K562 (cell line): ENCODE measurements around the gene TPCN1. TPM values are rescaled to one million over a fixed set of nuclear protein-coding genes. Genes with fewer than 3 reads are reported as not detected.

Experiments
- ATAC-seq: fragments of 200-7000 bp; cut with Tn5 transposase; 3 replicates; pipeline ENCODE4 v1.9.1; 2020; ENCODE audit warnings: moderate library complexity
- BruUV-seq: library from RNA; stranded (reverse); fragments of 400-500 nt; replicated peaks from 2 replicates; lab custom pipeline; 2021; lab: Mats Ljungman, UMichigan
- CTCF ChIA-PET: fragments of 300-600 bp; formaldehyde crosslinking; extraction: SDS; loops from one replicate; lab custom pipeline; 2021; ENCODE audit warnings: low intra/inter-chr PET ratio; lab: Yijun Ruan, JAX
- POLR2A ChIA-PET: fragments of 300-600, 350-650 bp; sonication (Branson Sonifier 250); formaldehyde crosslinking; extraction: SDS; loops from one replicate; lab custom pipeline; 2021; ENCODE audit warnings: antibody characterized with exemption, inconsistent platforms; lab: Yijun Ruan, JAX
- DNase-seq, 4 experiments: peaks; one replicate each; pipeline versions ENCODE4 v3.0.0 to v3.0.0-alpha.2; 2011 to 2018; ENCODE audit warnings: low spot score in 3 of 4, mixed read lengths in 3 of 4; ENCODE audit errors: extremely low read depth in 1 of 4
- FAIRE-seq: peaks from 2 replicates; lab custom pipeline; 2011; peaks lifted over from hg19 to GRCh38; lab: Jason Lieb, UNC
- H2AFZ ChIP-seq: 2 replicates; pipeline ENCODE4 v1.6.0; 2011; ENCODE audit warnings: low read depth, low read length, control low read depth, inconsistent platforms
- H3K27ac ChIP-seq: fragments of 200-600 bp; 3 replicates; pipeline ENCODE4 v1.8.0; 2011; ENCODE audit warnings: low read depth, mild to moderate bottlenecking, control low read depth, inconsistent platforms, low read length, moderate library complexity, mixed read lengths; ENCODE audit errors: extremely low read depth
- H3K27me3 ChIP-seq, 2 experiments: fragments of 300-600 bp in 1 of 2; 2 replicates in 1 of 2; 3 replicates in 1 of 2; pipeline versions ENCODE4 v1.6.0 to v1.8.0; 2011; ENCODE audit warnings: inconsistent platforms in 2 of 2, low read length in 2 of 2, mild to moderate bottlenecking in 1 of 2, mixed read lengths in 1 of 2, moderate library complexity in 1 of 2; ENCODE audit not compliant: control insufficient read depth in 2 of 2, insufficient read depth in 2 of 2
- H3K36me3 ChIP-seq: fragments of 300-600 bp; 3 replicates; pipeline ENCODE4 v1.8.0; 2011; ENCODE audit warnings: mild to moderate bottlenecking, low read length, inconsistent platforms; ENCODE audit not compliant: control insufficient read depth, insufficient read depth
- H3K4me1 ChIP-seq, 2 experiments: fragments of 200-600 bp in 1 of 2; replicated peaks in 1 of 2; 2 replicates in 1 of 2; 3 replicates in 1 of 2; pipeline versions ENCODE4 v1.5.1 to v1.8.0; 2011; ENCODE audit warnings: inconsistent platforms in 2 of 2, low read length in 2 of 2, mild to moderate bottlenecking in 1 of 2, mixed read lengths in 1 of 2, moderate library complexity in 1 of 2; ENCODE audit not compliant: control insufficient read depth in 2 of 2, insufficient read depth in 2 of 2
- H3K4me2 ChIP-seq: 2 replicates; pipeline ENCODE4 v1.6.1; 2011; ENCODE audit warnings: low read length, control low read depth, inconsistent platforms, mixed read lengths; ENCODE audit not compliant: insufficient read depth
- H3K4me3 ChIP-seq: fragments of 200-600 bp; sonication (generic), shearing (Covaris generic); 2 replicates; pipeline ENCODE4 v1.5.1; 2016; ENCODE audit warnings: control low read depth, inconsistent platforms
- H3K79me2 ChIP-seq: fragments of 200-600 bp; 3 replicates; pipeline ENCODE4 v1.8.0; 2011; ENCODE audit warnings: low read length, inconsistent platforms; ENCODE audit not compliant: control insufficient read depth, insufficient read depth
- H3K9ac ChIP-seq, 2 experiments: 2 replicates each; pipeline versions ENCODE4 v1.6.0 to v1.6.1; 2011; ENCODE audit warnings: low read depth in 2 of 2, low read length in 2 of 2, control low read depth in 1 of 2, inconsistent platforms in 1 of 2, mild to moderate bottlenecking in 1 of 2, mixed read lengths in 1 of 2; ENCODE audit not compliant: insufficient read depth in 1 of 2
- H3K9me1 ChIP-seq: one replicate; pipeline ENCODE4 v1.6.0; 2011; ENCODE audit warnings: inconsistent platforms, mild to moderate bottlenecking, low read length, moderate library complexity; ENCODE audit not compliant: control insufficient read depth, insufficient read depth
- H3K9me3 ChIP-seq: replicated peaks from 2 replicates; pipeline ENCODE4 v1.5.1; 2011; ENCODE audit warnings: low read depth, low read length, inconsistent platforms; ENCODE audit not compliant: control insufficient read depth, insufficient read depth
- H4K20me1 ChIP-seq: replicated peaks from 2 replicates; pipeline ENCODE4 v1.6.1; 2011; ENCODE audit warnings: low read length, inconsistent platforms, mixed read lengths; ENCODE audit not compliant: control insufficient read depth, insufficient read depth
- E2F3 ChIP-seq: fragments of 250-450 bp; sonication (Bioruptor Pico); IDR thresholded peaks from 2 replicates; pipeline ENCODE4 v1.4.0; 2020; ENCODE audit warnings: mild to moderate bottlenecking
- HDAC6 ChIP-seq: IDR thresholded peaks from 2 replicates; pipeline ENCODE4 v1.6.1; 2012; ENCODE audit warnings: low read depth, mild to moderate bottlenecking, control low read depth, inconsistent platforms, low read length, moderate library complexity
- HNRNPH1 ChIP-seq: fragments of 200-400 bp; formaldehyde crosslinking; optimal IDR thresholded peaks from 2 replicates; pipeline ENCODE3; 2017; ENCODE audit warnings: low read depth, mild to moderate bottlenecking, low read length, moderate library complexity
- MIER1 ChIP-seq: fragments of 450-650 bp; IDR thresholded peaks from 2 replicates; pipeline ENCODE4 v1.6.1; 2016; ENCODE audit warnings: antibody characterized with exemption, mild to moderate bottlenecking, low read depth
- NBN ChIP-seq: fragments of 450-650 bp; IDR thresholded peaks from 2 replicates; pipeline ENCODE4 v1.6.1; 2016; ENCODE audit warnings: low read depth, mild to moderate bottlenecking
- NCOR1 ChIP-seq: fragments of 450-650 bp; IDR thresholded peaks from 2 replicates; pipeline ENCODE4 v1.6.1; 2016; ENCODE audit warnings: mild to moderate bottlenecking, moderate library complexity
- NFIC ChIP-seq: fragments of 450-650 bp; IDR thresholded peaks from 2 replicates; pipeline ENCODE4 v1.6.1; 2017; ENCODE audit warnings: mild to moderate bottlenecking, inconsistent platforms
- PBX2 ChIP-seq, 2 experiments: IDR thresholded peaks in 1 of 2; conservative IDR thresholded peaks in 1 of 2; 2 replicates each; pipeline ENCODE4 v1.6.1; 2016; ENCODE audit warnings: low read depth in 2 of 2, mild to moderate bottlenecking in 1 of 2, missing compliant biosample characterization in 1 of 2, missing genetic modification characterization in 1 of 2, moderate library complexity in 1 of 2
- RBM22 ChIP-seq: fragments of 200-400 bp; formaldehyde crosslinking; IDR thresholded peaks from 2 replicates; pipeline ENCODE4 v1.6.1; 2018; ENCODE audit warnings: low read length, low read depth; ENCODE audit not compliant: poor library complexity, severe bottlenecking
- SMAD1 ChIP-seq: fragments of 150-350 bp; IDR thresholded peaks from 2 replicates; pipeline ENCODE4 v1.6.1; 2014; ENCODE audit warnings: low read length, low read depth; ENCODE audit not compliant: partially characterized antibody
- SMAD4 ChIP-seq: fragments of 250-450 bp; sonication (Bioruptor Pico); conservative IDR thresholded peaks from 2 replicates; pipeline ENCODE4 v1.8.0; 2021; ENCODE audit warnings: inconsistent platforms, mild to moderate bottlenecking, moderate library complexity
- SREBF2 ChIP-seq: sonication (generic); formaldehyde crosslinking; IDR thresholded peaks from 2 replicates; pipeline ENCODE4 v1.4.0; 2020; ENCODE audit warnings: mild to moderate bottlenecking, missing genetic modification reagents
- TCF15 ChIP-seq: fragments of 250-450 bp; sonication (Bioruptor Pico); IDR thresholded peaks from 2 replicates; pipeline ENCODE4 v1.8.0; 2022; ENCODE audit warnings: moderate library complexity, mild to moderate bottlenecking, inconsistent platforms
- ZNF384 ChIP-seq: IDR thresholded peaks from 2 replicates; pipeline ENCODE4 v1.6.1; 2012; ENCODE audit warnings: low read depth, low read length, improper control_type of control experiment
- WGBS: fragments of 100-300 bp; shearing (Covaris generic); methylation state at CpG from one replicate; pipeline ENCODE4 v1.1.6; 2016; ENCODE audit warnings: low coverage, mixed read lengths; ENCODE audit not compliant: insufficient coverage; ENCODE audit errors: missing lambda C conversion rate; 5-methylcytosine and 5-hydroxymethylcytosine counted together
- in situ Hi-C: fragments of 300-500 bp; cut with MboI; formaldehyde crosslinking; loops from 4 replicates; pipeline ENCODE4 v1.15.0; 2018; ENCODE audit warnings: inconsistent platforms, mixed read lengths
- intact Hi-C: fragments of 100-400 bp; cut with micrococcal nuclease; formaldehyde crosslinking; loops from 2 replicates; pipeline ENCODE4 v1.14.2; 2022
- polyA plus RNA-seq, 8 experiments: library from polyadenylated mRNA; depleted of rRNA in 4 of 8; stranded (reverse) in 5 of 8; unstranded in 3 of 8; fragments of >200 nt; fragmentation: Nextera tagmentation in 2 of 8; fragmentation: Illumina TruSeq in 1 of 8; extraction: Ambion mirVana in 2 of 8; extraction: Trizol in 1 of 8; gene quantifications; 2 replicates each; pipeline versions ENCODE4 v1.2.1 to v1.2.3, GENCODE V29; 2011 to 2014; ENCODE audit warnings: inconsistent platforms in 1 of 8, missing spikeins in 1 of 8
- total RNA-seq, 7 experiments: library from RNA; depleted of rRNA in 6 of 7; stranded (reverse); fragments of >200 nt in 6 of 7; fragmentation: Illumina TruSeq in 2 of 7; extraction: Trizol in 2 of 7; gene quantifications; 2 replicates each; pipeline versions ENCODE4 v1.2.1 to v1.2.3, GENCODE V29; 2011 to 2021; ENCODE audit warnings: low replicate concordance in 1 of 7
- TF ChIP-seq, protein P1 (sequence below): sonication (generic); IDR thresholded peaks from 2 replicates; pipeline ENCODE4 v1.6.1; 2016

The TPCN1 gene
- total and polyA plus RNA-seq, 9 of the 15 experiments (the other 6 are each of a cell fraction or from before 2014, with no cell fraction given) = 0.80 to 23.8 (median 7.4) TPM

GRCh38 chr12:113222730-113223531 is 1.7 kb downstream of the TPCN1 start:
- no peak for DNase-seq
- peak overlapping the region; percentile 62 for H3K27ac ChIP-seq
- H2AFZ ChIP-seq = peak overlapping the region; percentile 36
- H3K9ac ChIP-seq = peak overlapping the region in 1 of 2 experiments; percentile 65; a peak in 3 of 4 replicates
- peaks cover 13 to 23% of the 10 kb centered on the region in 2 experiments; a peak in 4 of 5 replicates for H3K4me1 ChIP-seq
- FAIRE-seq = peak; percentile 56
- no peaks in the 10 kb centered on the region for H4K20me1 ChIP-seq
- BruUV-seq = no TSS peak
- peak overlapping the region; percentile 76 for H3K4me2 ChIP-seq
- CTCF ChIA-PET = no interaction called here
- H3K27me3 ChIP-seq = no peaks in the 10 kb centered on the region
- peak overlapping the region; percentile 4; the same call in 1 of the 2 replicates for H3K4me3 ChIP-seq
- 22% methylated on average over 11 of the region's 11 CpGs for WGBS
- POLR2A ChIA-PET = interaction anchor here (0.6 to 3.6 kb wide), 8 partner anchors 8 to 631 kb away, joined by 3 to 30 read pairs (median 6); no protein-coding TSS in a partner anchor
- H3K9me3 ChIP-seq = no peaks in the 10 kb centered on the region
- ATAC-seq = no peak
- H3K36me3 ChIP-seq = peaks cover 13% of the 10 kb centered on the region; the same call in 2 of the 3 replicates
- peaks cover 19% of the 10 kb centered on the region for H3K79me2 ChIP-seq
- intact Hi-C loops (no loop called here), in situ Hi-C loops (no loop called here)
- H3K9me1 ChIP-seq = no peaks in the 10 kb centered on the region
- TF ChIP-seq E2F3 (CRISPR knock-in tag) (no peak), ZNF384 (peak; percentile 25; the same call in 1 of the 2 replicates), HDAC6 (no peak), SMAD4 (CRISPR knock-in tag) (0 out of 2 replicates have a peak, but pooled peaks have one; percentile 18), PBX2 (CRISPR knock-in tag; IDR thresholded peaks at IDR 0.05; ENCODE audit: low read depth) (no peak), PBX2 (tag; conservative IDR thresholded peaks at IDR 0.05; ENCODE audit: low read depth) (0 out of 2 replicates have a peak, but pooled peaks have one; percentile 25), HNRNPH1 (no peak), SREBF2 (CRISPR knock-in tag) (no peak), NBN (no peak), SMAD1 (no peak), NCOR1 (no peak), NFIC (peak; percentile 41), TCF15 (CRISPR knock-in tag) (no peak), MIER1 (no peak), RBM22 (no peak)
- TF ChIP-seq, protein P1, sequence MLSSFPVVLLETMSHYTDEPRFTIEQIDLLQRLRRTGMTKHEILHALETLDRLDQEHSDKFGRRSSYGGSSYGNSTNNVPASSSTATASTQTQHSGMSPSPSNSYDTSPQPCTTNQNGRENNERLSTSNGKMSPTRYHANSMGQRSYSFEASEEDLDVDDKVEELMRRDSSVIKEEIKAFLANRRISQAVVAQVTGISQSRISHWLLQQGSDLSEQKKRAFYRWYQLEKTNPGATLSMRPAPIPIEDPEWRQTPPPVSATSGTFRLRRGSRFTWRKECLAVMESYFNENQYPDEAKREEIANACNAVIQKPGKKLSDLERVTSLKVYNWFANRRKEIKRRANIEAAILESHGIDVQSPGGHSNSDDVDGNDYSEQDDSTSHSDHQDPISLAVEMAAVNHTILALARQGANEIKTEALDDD = 0 out of 2 replicates have a peak, but pooled peaks have one; percentile 31
